Inflammatory macrophage treated with lipopolysaccharide for 4 hours (primary cell): ENCODE results near the gene OR2T4.

Source experiments
- DNase-seq: peaks from one replicate; pipeline ENCODE4 v3.0.0-alpha.2; 2020

The OR2T4 gene, protein sequence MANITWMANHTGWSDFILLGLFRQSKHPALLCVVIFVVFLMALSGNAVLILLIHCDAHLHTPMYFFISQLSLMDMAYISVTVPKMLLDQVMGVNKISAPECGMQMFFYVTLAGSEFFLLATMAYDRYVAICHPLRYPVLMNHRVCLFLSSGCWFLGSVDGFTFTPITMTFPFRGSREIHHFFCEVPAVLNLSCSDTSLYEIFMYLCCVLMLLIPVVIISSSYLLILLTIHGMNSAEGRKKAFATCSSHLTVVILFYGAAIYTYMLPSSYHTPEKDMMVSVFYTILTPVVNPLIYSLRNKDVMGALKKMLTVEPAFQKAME

DNA sequence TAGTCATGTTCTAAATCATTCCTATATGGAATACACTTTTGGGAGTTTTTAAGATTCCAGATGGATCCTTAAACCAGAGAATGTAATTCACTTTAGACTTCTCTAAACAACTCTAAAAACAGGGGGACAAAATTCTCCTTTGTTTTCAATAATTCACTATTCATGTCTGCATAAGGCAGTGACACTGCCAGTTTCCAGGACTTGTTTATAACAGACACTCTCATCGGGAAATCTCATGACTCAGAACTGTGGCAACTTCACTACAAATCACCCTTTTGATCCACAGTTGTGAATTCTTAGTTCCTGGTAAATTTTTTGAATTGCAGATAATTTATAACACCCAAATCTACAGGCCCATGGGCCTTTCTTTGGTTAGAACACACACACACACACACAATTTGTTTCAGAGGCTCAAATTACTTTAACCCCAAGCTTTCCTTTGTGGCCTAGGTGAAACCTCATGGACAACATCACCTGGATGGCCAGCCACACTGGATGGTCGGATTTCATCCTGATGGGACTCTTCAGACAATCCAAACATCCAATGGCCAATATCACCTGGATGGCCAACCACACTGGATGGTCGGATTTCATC lies at the start of gene OR2T4:
Gene OR2T4 (plus strand): TSS at position 545 of the 595 bp plus-strand sequence. CDS start 0 bp downstream, at position 545.
- DNase-seq = no peak

GRCh38 chr1:248316796-248317195 lies 44.7 kb upstream of the OR2T4 start:
- DNase-seq = no peak

GRCh38 chr1:248324468-248324867 lies 37.0 kb upstream of the OR2T4 start, which contains the start of gene OR2M7:
Gene OR2M7 (minus strand): TSS chr1:248324568. CDS start chr1:248324568, 0 bp downstream.
- no peak for DNase-seq

- no peak for DNase-seq
These were observed 18.0 kb upstream of the OR2T4 start for GRCh38 chr1:248343451-248343850.

DNA sequence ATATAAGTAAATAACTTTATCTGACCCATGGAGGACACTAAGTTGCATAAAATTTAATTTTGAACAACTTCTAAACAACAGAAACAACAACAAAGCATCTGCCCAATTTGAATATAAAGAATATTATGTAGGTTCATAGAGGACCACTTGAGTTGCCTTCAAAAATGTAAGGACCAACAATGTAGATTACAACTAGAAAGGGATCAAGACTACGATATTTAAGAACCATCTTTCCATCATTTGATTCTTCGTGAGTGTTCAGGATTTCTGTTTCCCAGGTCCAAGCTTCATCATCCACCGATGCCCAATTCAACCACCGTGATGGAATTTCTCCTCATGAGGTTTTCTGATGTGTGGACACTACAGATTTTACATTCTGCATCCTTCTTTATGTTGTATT lies 13.0 kb upstream of the OR2T4 start, which contains the start of gene OR14C36:
Gene OR14C36 (plus strand): TSS at position 301 of the 400 bp plus-strand sequence. CDS start 0 bp downstream, at position 301.
- no peak for DNase-seq

DNA sequence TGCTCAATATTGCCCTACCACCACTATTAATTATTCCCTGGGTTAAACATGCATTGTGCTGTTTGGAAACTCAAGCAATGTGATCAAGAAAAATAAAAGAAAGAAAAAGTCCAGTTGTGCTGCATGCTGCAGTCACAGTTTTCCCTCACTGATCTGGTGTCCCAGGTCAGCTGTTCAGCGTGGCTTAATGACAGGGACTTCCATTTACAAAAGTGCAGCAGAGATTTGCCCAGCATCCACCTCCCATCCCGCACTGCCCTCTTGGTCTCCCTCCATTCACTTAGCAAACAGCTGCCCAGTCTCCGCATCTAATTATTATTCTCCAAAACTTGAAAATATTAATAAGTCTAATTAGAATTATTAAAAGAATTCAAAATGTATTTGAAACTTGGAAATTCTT lies 2.0 kb upstream of the OR2T4 start:
- no peak for DNase-seq

DNA sequence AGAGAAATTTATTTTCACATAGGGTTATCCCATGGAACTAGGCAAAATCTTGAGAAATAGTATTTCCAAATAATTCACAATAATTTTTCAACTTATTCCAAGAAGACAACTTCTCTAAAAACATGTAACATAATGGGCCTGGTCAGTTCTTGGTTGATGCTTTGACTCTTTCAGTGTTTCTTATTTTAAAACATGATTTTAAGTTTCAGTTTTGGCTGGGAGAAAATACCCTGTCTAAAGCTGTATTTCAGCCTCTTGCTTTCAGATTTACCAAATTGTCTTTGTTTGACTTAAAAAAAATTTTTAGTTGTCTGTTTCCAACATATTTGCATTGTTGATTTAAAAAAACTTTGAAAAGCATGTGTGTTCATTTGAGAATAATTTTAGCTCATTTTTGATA lies 5.1 kb downstream of the OR2T4 start:
- DNase-seq = no peak

GRCh38 chr1:248372394-248372793 lies 10.9 kb downstream of the OR2T4 start:
- no peak for DNase-seq

DNA sequence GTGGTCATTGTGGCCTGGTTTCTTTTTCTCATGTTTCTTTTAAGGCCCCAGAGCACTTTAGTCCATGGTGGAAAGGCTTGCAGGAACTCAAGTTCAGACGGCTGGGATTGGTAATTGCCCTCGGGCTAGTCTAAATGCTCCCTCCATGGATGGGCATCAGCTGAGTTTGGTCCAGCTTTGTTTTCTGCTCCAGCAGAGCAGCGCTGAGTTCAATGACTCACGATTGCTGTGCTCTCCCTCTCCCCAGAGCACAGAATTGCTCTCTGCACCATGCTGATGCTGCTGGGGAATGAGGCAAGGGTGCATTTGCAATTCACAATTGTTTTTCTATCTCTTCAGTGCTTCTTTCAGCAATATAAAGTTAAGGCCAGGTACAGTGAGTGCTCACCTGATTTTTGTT lies 12.3 kb downstream of the OR2T4 start:
- no peak for DNase-seq

DNA sequence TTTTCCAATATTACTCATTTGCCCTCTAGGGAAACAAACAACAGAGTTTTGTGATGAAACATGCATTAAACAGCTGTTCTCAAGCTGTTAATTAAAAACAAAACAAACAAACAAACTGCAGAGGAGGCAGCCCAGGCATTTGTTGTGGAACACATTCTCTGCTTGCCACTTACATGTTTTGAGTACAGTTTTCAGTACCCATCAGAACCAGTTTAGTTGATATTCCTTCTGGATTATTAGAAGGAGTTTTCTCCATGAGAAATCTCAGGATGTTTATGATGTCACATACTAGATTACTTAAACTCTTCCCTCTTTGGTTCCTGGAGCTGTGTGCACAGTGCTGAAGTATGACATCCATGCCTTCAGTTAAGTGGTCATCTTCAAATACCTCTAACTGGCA lies 14.0 kb downstream of the OR2T4 start, which contains the start of gene OR2T6:
Gene OR2T6 (plus strand): TSS at position 301 of the 400 bp plus-strand sequence. CDS start 11,863 bp downstream, outside the sequence.
- no peak for DNase-seq

- no peak for DNase-seq
These were observed 15.5 kb downstream of the OR2T4 start for GRCh38 chr1:248376916-248377315.

DNA sequence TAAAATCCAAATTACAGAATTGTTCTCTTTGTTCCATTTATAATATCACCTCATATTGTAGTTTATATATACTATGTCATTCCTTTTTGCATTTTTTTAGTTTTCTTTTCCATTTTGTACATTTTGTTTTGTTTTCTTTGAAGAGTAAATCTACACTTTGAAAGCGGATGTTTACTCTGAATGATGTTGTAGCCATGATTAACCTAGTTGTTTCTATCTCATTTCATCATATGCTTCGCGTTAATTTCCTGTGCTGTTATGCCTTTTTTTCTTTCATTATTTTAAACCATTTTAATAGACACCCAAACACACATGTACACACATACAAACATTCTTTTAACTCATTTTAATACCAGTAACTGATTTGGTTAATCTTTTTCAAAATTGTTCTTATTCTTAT lies 19.4 kb downstream of the OR2T4 start:
- DNase-seq = no peak

GRCh38 chr1:248388426-248388825 lies 27.0 kb downstream of the OR2T4 start:
- no peak for DNase-seq

DNA sequence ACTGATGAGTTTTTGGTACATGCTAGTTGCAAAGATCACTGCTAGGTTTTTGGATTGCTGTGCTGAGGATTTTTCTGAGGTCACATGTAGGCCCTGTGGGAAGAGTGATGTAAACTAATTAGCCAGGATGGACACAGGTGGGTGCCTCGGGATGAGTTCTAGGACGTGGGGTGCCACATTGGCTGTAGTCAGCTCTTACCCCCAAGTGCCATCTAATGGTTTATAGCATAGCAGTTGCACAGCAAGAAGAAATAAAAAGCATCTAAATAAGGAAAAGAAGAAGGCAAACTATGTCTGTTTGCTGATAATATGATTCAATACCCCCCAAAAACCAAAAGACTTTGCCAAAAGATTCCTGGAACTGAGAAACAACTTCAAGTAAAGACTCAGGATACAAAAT lies 31.6 kb downstream of the OR2T4 start:
- no peak for DNase-seq

- DNase-seq = no peak
These were observed 41.3 kb downstream of the OR2T4 start, which contains the start of gene OR2T1 for GRCh38 chr1:248402748-248403147. Gene OR2T1 (plus strand): TSS chr1:248403048. CDS start chr1:248406148, 3,100 bp downstream.

DNA sequence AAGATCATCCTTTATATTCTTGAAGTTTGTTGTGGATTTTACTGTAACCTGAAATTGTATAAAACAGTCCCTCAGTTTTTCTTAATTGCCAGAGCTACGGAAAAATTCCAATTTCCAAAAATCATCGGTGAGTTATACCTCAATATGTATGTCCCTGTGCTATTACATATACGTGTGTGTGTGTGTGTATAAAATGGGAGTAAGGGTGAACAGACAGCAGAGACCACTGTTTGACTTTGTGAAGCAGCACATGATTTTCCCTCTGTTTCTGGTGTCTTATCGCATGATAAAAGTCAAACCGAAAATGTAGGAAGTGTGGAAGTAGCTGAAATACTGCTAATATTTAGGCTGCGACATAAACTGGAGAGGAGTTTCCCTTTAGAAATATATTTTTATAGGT lies 42.6 kb downstream of the OR2T4 start:
- DNase-seq = no peak

DNA sequence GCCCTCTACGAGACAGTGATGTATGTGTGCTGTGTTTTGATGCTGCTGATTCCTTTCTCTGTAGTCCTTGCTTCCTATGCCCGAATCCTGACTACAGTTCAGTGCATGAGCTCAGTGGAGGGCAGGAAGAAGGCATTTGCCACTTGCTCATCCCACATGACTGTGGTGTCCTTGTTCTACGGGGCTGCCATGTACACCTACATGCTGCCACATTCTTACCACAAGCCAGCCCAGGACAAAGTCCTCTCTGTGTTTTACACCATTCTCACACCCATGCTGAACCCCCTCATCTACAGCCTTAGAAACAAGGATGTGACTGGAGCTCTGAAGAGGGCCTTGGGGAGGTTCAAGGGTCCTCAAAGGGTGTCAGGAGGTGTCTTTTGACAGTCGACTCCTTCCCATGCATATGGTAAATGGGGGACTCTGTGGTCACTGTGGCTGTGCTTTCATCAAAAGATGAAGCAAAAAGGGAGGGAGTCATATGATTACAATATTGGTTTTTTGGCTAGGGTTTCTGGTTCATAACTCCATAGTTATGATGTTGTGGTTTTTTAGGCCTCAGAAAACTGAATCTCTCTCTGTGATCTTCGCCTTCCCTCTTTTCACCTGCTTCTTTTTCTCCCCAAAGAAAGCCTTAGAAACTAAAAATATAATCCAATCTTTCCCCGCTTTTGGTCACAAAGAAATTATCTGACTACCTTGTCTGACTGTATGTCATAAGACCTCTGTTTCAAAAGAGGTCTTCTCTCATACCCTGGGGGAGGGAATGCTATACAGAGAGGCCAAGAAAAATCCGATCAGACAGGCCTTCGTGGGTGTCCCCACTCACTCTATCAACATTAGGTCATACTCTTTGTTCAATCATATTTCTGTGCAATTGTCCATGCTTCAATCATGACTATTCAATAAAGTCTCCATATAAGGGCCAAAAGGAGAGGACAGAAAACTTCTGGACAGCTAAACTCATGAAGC lies 45.5 kb downstream of the OR2T4 start:
- DNase-seq = no peak
